K562 (cell line): ENCODE measurements around the gene AGRN. TPM values are rescaled to one million over a fixed set of nuclear protein-coding genes. Genes with fewer than 3 reads are reported as not detected.
A peak's percentile ranks its signal among the peaks of the same experiment; 100 is the strongest.

Source experiments
- CUX1 ChIP-seq: fragments of 200-800 bp; sonication (Bioruptor generic); IDR thresholded peaks from 2 replicates; pipeline ENCODE4 v1.6.1; 2016; ENCODE audit warnings: missing genetic modification characterization, missing compliant biosample characterization
- ILF3 ChIP-seq: fragments of 450-650 bp; IDR thresholded peaks from 2 replicates; pipeline ENCODE4 v1.6.1; 2018; ENCODE audit warnings: antibody characterized with exemption, mild to moderate bottlenecking, moderate library complexity, borderline replicate concordance
- JUN ChIP-seq, 2 experiments: sonication (generic) in 1 of 2; formaldehyde crosslinking in 1 of 2; IDR thresholded peaks; 2 replicates each; pipeline versions ENCODE4 v1.6.1 to v1.8.0; 2012 to 2022; ENCODE audit warnings: borderline replicate concordance in 2 of 2, mild to moderate bottlenecking in 2 of 2, improper control_type of control experiment in 1 of 2, low read depth in 1 of 2, low read length in 1 of 2, missing genetic modification reagents in 1 of 2
- MBD1 ChIP-seq: fragments of 250-450 bp; sonication (Bioruptor Pico); IDR thresholded peaks from 2 replicates; pipeline ENCODE4 v1.8.0; 2022; ENCODE audit warnings: inconsistent platforms
- MCM5 ChIP-seq: fragments of 450-650 bp; IDR thresholded peaks from 2 replicates; pipeline ENCODE4 v1.6.1; 2016; ENCODE audit warnings: low read depth
- MGA ChIP-seq: fragments of 450-650 bp; IDR thresholded peaks from 2 replicates; pipeline ENCODE4 v1.6.1; 2016; ENCODE audit warnings: mild to moderate bottlenecking, moderate library complexity
- NR3C1 ChIP-seq: sonication (generic); formaldehyde crosslinking; IDR thresholded peaks from 2 replicates; pipeline ENCODE4 v1.8.1; 2022; ENCODE audit warnings: missing genetic modification reagents
- ZC3H8 ChIP-seq: fragments of 450-650 bp; IDR thresholded peaks from 2 replicates; pipeline ENCODE4 v1.6.1; 2017
- ZNF764 ChIP-seq: fragments of 250-450 bp; sonication (Bioruptor Pico); IDR thresholded peaks from 2 replicates; pipeline ENCODE4 v1.4.0; 2020; ENCODE audit warnings: low read depth, mild to moderate bottlenecking, moderate library complexity
- polyA plus RNA-seq, 8 experiments: library from polyadenylated mRNA; depleted of rRNA in 4 of 8; stranded (reverse) in 5 of 8; unstranded in 3 of 8; fragments of >200 nt; fragmentation: Nextera tagmentation in 2 of 8; fragmentation: Illumina TruSeq in 1 of 8; extraction: Ambion mirVana in 2 of 8; extraction: Trizol in 1 of 8; gene quantifications; 2 replicates each; pipeline versions ENCODE4 v1.2.1 to v1.2.3, GENCODE V29; 2011 to 2014; ENCODE audit warnings: inconsistent platforms in 1 of 8, missing spikeins in 1 of 8
- total RNA-seq, 7 experiments: library from RNA; depleted of rRNA in 6 of 7; stranded (reverse); fragments of >200 nt in 6 of 7; fragmentation: Illumina TruSeq in 2 of 7; extraction: Trizol in 2 of 7; gene quantifications; 2 replicates each; pipeline versions ENCODE4 v1.2.1 to v1.2.3, GENCODE V29; 2011 to 2021; ENCODE audit warnings: low replicate concordance in 1 of 7

Gene AGRN
- total and polyA plus RNA-seq, 9 of the 15 experiments (the other 6 are each of a cell fraction or from before 2014, with no cell fraction given), result 0.04 to 111 (median 18.1) TPM

GRCh38 chr1:1033009-1033587, 13.2 kb downstream of the AGRN start (continued):
- TF ChIP-seq MGA, result no peak
- no peak for TF ChIP-seq NR3C1
- peak; percentile 55; the same call in 1 of the 2 replicates for TF ChIP-seq JUN (IDR thresholded peaks at IDR 0.05; ENCODE audit: borderline replicate concordance, low read depth, low read length)
- TF ChIP-seq JUN (CRISPR knock-in tag; IDR thresholded peaks at IDR 0.05; ENCODE audit: borderline replicate concordance), result no peak
- TF ChIP-seq CUX1, result no peak
- TF ChIP-seq MBD1 (CRISPR knock-in tag), result no peak
- no peak for TF ChIP-seq ZNF764 (CRISPR knock-in tag)
- no peak for TF ChIP-seq ILF3
- no peak for TF ChIP-seq MCM5
- no peak for TF ChIP-seq ZC3H8
